HG03045 (cell line): Measurements from ENCODE around the gene GCH1.
"Not testable (repeated sequence)": the region's sequence is repeated elsewhere in the genome, so short reads cannot be mapped to it uniquely, and the experiment has no call there.

Experiments used
- ATAC-seq: cut with Tn5 transposase; IDR thresholded peaks from one replicate; pipeline ENCODE4 v1.9.1; 2021; ENCODE audit warnings: mild to moderate bottlenecking, moderate library complexity; ENCODE audit not compliant: unreplicated experiment

The GCH1 gene

GRCh38 chr14:54870154-54871090 is 32.2 kb downstream of the GCH1 start:
- ATAC-seq = not testable (repeated sequence)

- no peak for ATAC-seq
Measured at GRCh38 chr14:54867011-54867410, 35.6 kb downstream of the GCH1 start.

GRCh38 chr14:54866588-54866987 is 36.0 kb downstream of the GCH1 start:
- ATAC-seq = no peak

- ATAC-seq = no peak
Measured at GRCh38 chr14:54864526-54864925, 38.1 kb downstream of the GCH1 start.

GRCh38 chr14:54857830-54858269 is 44.8 kb downstream of the GCH1 start:
- ATAC-seq = no peak

- ATAC-seq = no peak
Measured at GRCh38 chr14:54856152-54856551, 46.5 kb downstream of the GCH1 start.

- ATAC-seq = no peak
Measured at GRCh38 chr14:54854181-54854580, 48.4 kb downstream of the GCH1 start.

- no peak for ATAC-seq
Measured at GRCh38 chr14:54853339-54853738, 49.3 kb downstream of the GCH1 start.

GRCh38 chr14:54852215-54852614 is 50.4 kb downstream of the GCH1 start:
- no peak for ATAC-seq

- no peak for ATAC-seq
Measured at GRCh38 chr14:54848910-54849309, 53.7 kb downstream of the GCH1 start.

- ATAC-seq = no peak
Measured at GRCh38 chr14:54845641-54846040, 57.0 kb downstream of the GCH1 start.

GRCh38 chr14:54844479-54844878 is 58.1 kb downstream of the GCH1 start:
- no peak for ATAC-seq

GRCh38 chr14:54840798-54841197 is 61.8 kb downstream of the GCH1 start:
- ATAC-seq = no peak

GRCh38 chr14:54840336-54840735 is 62.3 kb downstream of the GCH1 start:
- ATAC-seq = no peak

- ATAC-seq = no peak
Measured at GRCh38 chr14:54839701-54840119, 62.9 kb downstream of the GCH1 start.

- no peak for ATAC-seq
Measured at GRCh38 chr14:54838931-54839512, 63.6 kb downstream of the GCH1 start.

GRCh38 chr14:54837508-54838149 is 65.0 kb downstream of the GCH1 start:
- ATAC-seq = no peak

GRCh38 chr14:54836231-54836630 is 66.4 kb downstream of the GCH1 start:
- no peak for ATAC-seq

GRCh38 chr14:54834727-54835126 is 67.9 kb downstream of the GCH1 start:
- no peak for ATAC-seq

- ATAC-seq = no peak
Measured at GRCh38 chr14:54834081-54834480, 68.5 kb downstream of the GCH1 start.

- no peak for ATAC-seq
Measured at GRCh38 chr14:54830650-54831049, 72.0 kb downstream of the GCH1 start.
